Osteocyte (in vitro differentiated cells): ENCODE measurements around the gene UMAD1. TPM values are rescaled to one million over a fixed set of nuclear protein-coding genes. Genes with fewer than 3 reads are reported as not detected.
A peak's percentile ranks its signal among the peaks of the same experiment; 100 is the strongest.

ENCODE experiments used
- DNase-seq: peaks from one replicate; pipeline ENCODE4 v3.0.0; 2021; ENCODE audit warnings: mixed read lengths; ENCODE audit not compliant: unreplicated experiment; ENCODE audit errors: extremely low spot score
- H3K27ac Mint-ChIP-seq: one replicate; pipeline ENCODE4 v1.8.0; 2021; ENCODE audit warnings: mild to moderate bottlenecking, mixed read lengths; ENCODE audit not compliant: unreplicated experiment
- H3K27me3 Mint-ChIP-seq: one replicate; pipeline ENCODE4 v1.8.0; 2021; ENCODE audit warnings: mixed read lengths; ENCODE audit not compliant: unreplicated experiment
- H3K36me3 Mint-ChIP-seq: one replicate; pipeline ENCODE4 v1.8.0; 2021; ENCODE audit warnings: mixed read lengths; ENCODE audit not compliant: unreplicated experiment
- H3K4me1 Mint-ChIP-seq: one replicate; pipeline ENCODE4 v1.8.0; 2021; ENCODE audit warnings: mixed read lengths; ENCODE audit not compliant: unreplicated experiment
- H3K4me3 Mint-ChIP-seq: one replicate; pipeline ENCODE4 v1.8.0; 2021; ENCODE audit warnings: mild to moderate bottlenecking, moderate library complexity, mixed read lengths; ENCODE audit not compliant: unreplicated experiment
- H3K9me3 Mint-ChIP-seq: one replicate; pipeline ENCODE4 v1.8.0; 2021; ENCODE audit warnings: mixed read lengths; ENCODE audit not compliant: unreplicated experiment
- total RNA-seq: library from RNA; stranded (reverse); gene quantifications from 2 replicates; pipeline ENCODE4 v1.2.1, GENCODE V29; 2021
- TF ChIP-seq, protein P1 (sequence below): fragments of 200-600 bp; sonication (generic); IDR thresholded peaks from 2 replicates; pipeline ENCODE4 v1.5.0; 2021; ENCODE audit warnings: antibody characterized with exemption, mild to moderate bottlenecking, moderate library complexity

Gene UMAD1
- total RNA-seq, 1 donor from 2014 or later, result 10.9 TPM

DNA sequence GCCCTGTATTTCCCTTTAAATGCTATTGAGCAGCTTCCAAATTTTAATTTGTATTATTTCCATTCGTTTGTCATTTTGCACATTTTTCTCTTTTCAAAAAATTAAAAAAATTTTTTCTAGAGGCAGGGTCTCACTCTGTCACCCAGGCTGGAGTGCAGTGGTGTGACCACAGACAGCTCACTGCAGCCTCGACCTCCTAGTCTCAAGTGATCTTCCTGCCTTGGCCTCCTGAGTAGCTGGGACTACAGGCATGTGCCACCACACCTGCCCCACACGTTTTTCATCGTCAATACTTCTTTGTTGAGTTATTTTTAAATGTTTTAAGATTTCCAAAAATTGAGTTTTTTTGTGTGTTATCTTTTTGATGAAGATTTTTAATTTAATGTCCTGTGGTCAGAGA is 73.2 kb downstream of the UMAD1 start:
- Mint-ChIP-seq H3K27me3 (no peaks in the 10 kb centered on the region), H3K4me1 (peaks cover 13% of the 10 kb centered on the region), H3K4me3 (no peak overlapping the region), H3K36me3 (peaks cover 2% of the 10 kb centered on the region), H3K27ac (no peak overlapping the region), H3K9me3 (no peaks in the 10 kb centered on the region)
- DNase-seq, result no peak
- TF ChIP-seq, protein P1, sequence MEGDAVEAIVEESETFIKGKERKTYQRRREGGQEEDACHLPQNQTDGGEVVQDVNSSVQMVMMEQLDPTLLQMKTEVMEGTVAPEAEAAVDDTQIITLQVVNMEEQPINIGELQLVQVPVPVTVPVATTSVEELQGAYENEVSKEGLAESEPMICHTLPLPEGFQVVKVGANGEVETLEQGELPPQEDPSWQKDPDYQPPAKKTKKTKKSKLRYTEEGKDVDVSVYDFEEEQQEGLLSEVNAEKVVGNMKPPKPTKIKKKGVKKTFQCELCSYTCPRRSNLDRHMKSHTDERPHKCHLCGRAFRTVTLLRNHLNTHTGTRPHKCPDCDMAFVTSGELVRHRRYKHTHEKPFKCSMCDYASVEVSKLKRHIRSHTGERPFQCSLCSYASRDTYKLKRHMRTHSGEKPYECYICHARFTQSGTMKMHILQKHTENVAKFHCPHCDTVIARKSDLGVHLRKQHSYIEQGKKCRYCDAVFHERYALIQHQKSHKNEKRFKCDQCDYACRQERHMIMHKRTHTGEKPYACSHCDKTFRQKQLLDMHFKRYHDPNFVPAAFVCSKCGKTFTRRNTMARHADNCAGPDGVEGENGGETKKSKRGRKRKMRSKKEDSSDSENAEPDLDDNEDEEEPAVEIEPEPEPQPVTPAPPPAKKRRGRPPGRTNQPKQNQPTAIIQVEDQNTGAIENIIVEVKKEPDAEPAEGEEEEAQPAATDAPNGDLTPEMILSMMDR, result no peak

DNA sequence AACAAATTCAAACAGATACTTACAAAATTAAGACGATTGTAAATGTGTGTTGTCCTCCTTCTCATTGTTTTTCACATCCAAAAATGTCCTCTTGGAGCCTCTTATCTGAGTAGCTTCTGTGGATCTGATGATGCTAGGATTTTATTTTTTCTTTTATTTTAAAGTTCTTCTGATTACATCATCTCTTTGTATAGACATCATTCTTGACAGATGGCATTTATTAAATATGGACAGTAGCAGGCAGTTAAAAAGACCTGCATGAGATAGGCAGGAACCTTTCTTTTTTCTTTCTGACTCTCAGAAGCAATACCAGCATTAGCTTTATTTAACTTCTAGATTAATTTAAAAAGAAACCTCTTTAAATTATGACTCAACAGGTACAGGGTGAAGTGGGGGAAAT is 77.9 kb downstream of the UMAD1 start, which contains the start of gene RPA3:
Gene RPA3 (minus strand): TSS at position 116 of the 400 bp plus-strand sequence. CDS start 78,189 bp downstream, outside the sequence.
- H3K4me1 Mint-ChIP-seq, result peaks cover 25% of the 10 kb centered on the region
- H3K4me3 Mint-ChIP-seq, result no peak within 1 kb of the TSS
- H3K9me3 Mint-ChIP-seq, result no peaks in the 10 kb centered on the region
- no peaks in the 10 kb centered on the region for H3K27me3 Mint-ChIP-seq
- peaks cover 2% of the 10 kb centered on the region for H3K36me3 Mint-ChIP-seq
- TF ChIP-seq, protein P1, result no peak
- DNase-seq, result no peak
- H3K27ac Mint-ChIP-seq, result peak within 1 kb of the TSS; percentile 45

DNA sequence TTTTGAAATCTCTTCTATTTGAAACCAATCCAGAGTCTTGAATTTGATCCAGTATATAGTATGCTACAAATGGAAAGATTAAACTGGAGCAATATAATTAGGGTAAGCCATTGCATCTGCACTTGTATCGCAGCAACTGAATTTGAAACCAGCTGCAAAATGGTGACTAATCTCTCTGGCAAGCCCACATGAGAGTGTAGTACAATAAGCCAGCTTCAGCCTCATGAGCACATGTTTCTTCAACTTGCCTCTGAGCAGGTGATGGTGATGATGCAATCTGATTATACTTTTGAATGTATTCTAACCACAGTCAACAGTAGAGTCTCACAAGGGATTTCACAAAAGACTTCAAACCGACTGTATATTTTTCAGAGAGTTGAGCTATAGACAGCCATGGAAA is 78.7 kb downstream of the UMAD1 start:
- Mint-ChIP-seq H3K9me3 (no peaks in the 10 kb centered on the region), H3K27ac (peak overlapping the region; percentile 34), H3K4me1 (peaks cover 24% of the 10 kb centered on the region), H3K36me3 (peaks cover 2% of the 10 kb centered on the region), H3K27me3 (no peaks in the 10 kb centered on the region), H3K4me3 (no peak overlapping the region)
- TF ChIP-seq, protein P1, result no peak
- DNase-seq, result no peak

DNA sequence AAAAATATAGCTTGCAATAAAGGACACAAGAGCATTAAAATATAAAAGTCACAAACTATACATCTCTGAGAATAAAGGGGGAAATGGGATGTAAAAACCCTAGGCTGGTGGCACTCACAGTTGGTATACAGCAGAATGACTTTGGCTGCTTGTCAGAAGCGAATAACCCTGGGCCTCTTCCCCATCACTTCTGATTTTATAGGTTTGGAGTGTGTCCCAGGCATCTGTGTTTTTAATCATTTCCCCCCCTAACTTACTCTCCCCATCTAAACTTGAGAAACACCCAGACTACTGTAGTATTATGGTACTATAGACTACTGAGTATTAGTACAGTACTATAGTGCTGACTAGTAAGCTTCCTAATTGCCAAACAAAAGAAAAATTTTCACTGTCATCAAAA is 79.6 kb downstream of the UMAD1 start:
- Mint-ChIP-seq H3K9me3 (no peaks in the 10 kb centered on the region), H3K27ac (no peak overlapping the region), H3K36me3 (peaks cover 2% of the 10 kb centered on the region), H3K4me1 (peaks cover 24% of the 10 kb centered on the region), H3K4me3 (no peak overlapping the region), H3K27me3 (no peaks in the 10 kb centered on the region)
- TF ChIP-seq, protein P1, result no peak
- DNase-seq, result no peak

DNA sequence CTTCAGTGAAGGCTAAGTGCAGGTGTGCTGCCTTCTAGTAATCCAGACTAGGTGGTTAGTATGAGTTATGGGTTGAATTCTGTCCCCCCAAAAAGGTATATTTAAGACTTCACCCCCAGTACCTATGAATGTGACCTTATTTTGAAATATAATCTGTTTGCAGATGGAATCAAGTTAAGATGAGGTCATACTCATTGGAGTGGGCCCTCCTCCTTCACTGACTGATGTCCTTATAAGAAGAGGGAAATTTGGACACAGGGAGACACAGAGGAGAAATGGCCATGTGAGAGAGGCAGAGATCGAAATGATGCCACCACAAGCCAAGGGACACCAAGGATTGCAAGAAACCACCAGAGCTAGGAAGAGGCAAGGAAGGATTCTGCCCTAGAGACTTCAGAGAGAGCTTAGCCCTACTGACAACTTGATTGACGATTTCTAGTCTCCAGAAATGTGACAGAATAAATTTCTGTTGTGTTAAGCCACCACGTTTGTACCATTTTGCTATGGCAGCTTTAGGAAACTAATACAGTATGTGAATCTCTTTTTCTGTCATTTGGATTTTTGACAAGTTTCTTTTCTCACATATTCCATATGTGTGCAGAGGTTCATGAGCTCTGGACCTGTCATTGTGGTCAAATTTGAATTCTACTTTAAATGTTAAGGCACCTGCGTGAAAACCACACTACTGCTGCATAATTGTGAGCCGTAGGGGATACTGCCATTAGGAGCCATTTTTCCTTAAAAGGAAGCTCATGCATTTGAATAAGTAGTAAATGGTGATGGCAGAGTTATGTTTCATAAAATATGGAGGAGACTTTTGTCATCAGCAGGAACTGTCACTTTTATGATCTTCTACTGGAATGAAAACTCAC is 80.4 kb downstream of the UMAD1 start:
- TF ChIP-seq, protein P1, result no peak
- H3K27me3 Mint-ChIP-seq, result no peaks in the 10 kb centered on the region
- H3K4me3 Mint-ChIP-seq, result no peak overlapping the region
- H3K4me1 Mint-ChIP-seq, result peaks cover 24% of the 10 kb centered on the region
- no peak overlapping the region for H3K27ac Mint-ChIP-seq
- H3K36me3 Mint-ChIP-seq, result peaks cover 2% of the 10 kb centered on the region
- DNase-seq, result no peak
- H3K9me3 Mint-ChIP-seq, result no peaks in the 10 kb centered on the region
